AG10803 (cell line): Measurements from ENCODE around the gene NUP93.

Experiments
- DNase-seq: peaks from one replicate; pipeline ENCODE4 v3.0.0; 2010; ENCODE audit warnings: low read depth
- H3K4me3 ChIP-seq: 2 replicates; pipeline ENCODE4 v1.5.1; 2011; ENCODE audit warnings: mild to moderate bottlenecking, low read length, control low read depth
- CTCF ChIP-seq: conservative IDR thresholded peaks from 2 replicates; pipeline ENCODE4 v1.5.1; 2011; ENCODE audit warnings: mild to moderate bottlenecking, low read length, control low read depth, inconsistent platforms

NUP93 gene

GRCh38 chr16:56842133-56842532 is 112.2 kb downstream of the NUP93 start:
- no peak for TF ChIP-seq CTCF
- DNase-seq = no peak
- H3K4me3 ChIP-seq = no peak overlapping the region

GRCh38 chr16:56844056-56844455 is 114.1 kb downstream of the NUP93 start:
- no peak for TF ChIP-seq CTCF
- DNase-seq = no peak

GRCh38 chr16:56847173-56847910 is 117.4 kb downstream of the NUP93 start:
- DNase-seq = no peak
- no peak overlapping the region for H3K4me3 ChIP-seq
- TF ChIP-seq CTCF = no peak

More at GRCh38 chr16:56844056-56844455, 114.1 kb downstream of the NUP93 start:
- no peak overlapping the region for H3K4me3 ChIP-seq

- TF ChIP-seq CTCF = no peak
- peak; percentile 75 for DNase-seq
- H3K4me3 ChIP-seq = no peak overlapping the region
Observed at GRCh38 chr16:56848029-56848936, 118.4 kb downstream of the NUP93 start.

GRCh38 chr16:56848955-56849689 is 119.2 kb downstream of the NUP93 start:
- DNase-seq = peak; percentile 73
- no peak for TF ChIP-seq CTCF
- no peak overlapping the region for H3K4me3 ChIP-seq

GRCh38 chr16:56849690-56850680 is 120.1 kb downstream of the NUP93 start:
- peak; percentile 40 for DNase-seq

More at GRCh38 chr16:56849690-56850680, 120.1 kb downstream of the NUP93 start:
- no peak overlapping the region for H3K4me3 ChIP-seq
- TF ChIP-seq CTCF = no peak
